ENCODE measurements around the gene CCDC194.

CCDC194 gene, protein sequence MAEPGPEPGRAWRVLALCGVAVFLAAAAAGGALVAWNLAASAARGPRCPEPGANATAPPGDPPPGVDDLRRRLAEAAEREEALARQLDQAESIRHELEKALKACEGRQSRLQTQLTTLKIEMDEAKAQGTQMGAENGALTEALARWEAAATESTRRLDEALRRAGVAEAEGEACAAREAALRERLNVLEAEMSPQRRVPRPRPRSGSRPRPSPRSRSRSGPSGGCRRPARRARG

DNA sequence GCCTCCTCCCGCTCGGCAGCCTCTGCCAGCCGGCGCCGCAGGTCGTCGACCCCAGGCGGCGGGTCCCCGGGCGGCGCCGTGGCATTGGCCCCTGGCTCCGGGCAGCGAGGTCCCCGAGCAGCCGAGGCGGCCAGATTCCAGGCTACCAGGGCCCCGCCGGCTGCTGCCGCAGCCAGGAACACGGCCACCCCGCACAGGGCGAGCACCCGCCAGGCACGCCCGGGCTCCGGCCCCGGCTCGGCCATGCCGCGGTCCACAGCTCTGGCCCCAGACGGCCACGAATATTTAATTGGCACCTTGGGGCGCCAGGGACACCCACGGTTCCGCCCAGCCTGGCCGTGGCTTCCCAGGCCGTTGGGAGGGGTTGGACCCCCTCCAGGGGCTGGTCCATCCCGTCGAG is at the start of gene CCDC194:
CCDC194 (minus strand) TSS at position 283 of the 400 bp plus-strand sequence; CDS start at position 245, 38 bp downstream.
- no peak for DNase-seq

DNA sequence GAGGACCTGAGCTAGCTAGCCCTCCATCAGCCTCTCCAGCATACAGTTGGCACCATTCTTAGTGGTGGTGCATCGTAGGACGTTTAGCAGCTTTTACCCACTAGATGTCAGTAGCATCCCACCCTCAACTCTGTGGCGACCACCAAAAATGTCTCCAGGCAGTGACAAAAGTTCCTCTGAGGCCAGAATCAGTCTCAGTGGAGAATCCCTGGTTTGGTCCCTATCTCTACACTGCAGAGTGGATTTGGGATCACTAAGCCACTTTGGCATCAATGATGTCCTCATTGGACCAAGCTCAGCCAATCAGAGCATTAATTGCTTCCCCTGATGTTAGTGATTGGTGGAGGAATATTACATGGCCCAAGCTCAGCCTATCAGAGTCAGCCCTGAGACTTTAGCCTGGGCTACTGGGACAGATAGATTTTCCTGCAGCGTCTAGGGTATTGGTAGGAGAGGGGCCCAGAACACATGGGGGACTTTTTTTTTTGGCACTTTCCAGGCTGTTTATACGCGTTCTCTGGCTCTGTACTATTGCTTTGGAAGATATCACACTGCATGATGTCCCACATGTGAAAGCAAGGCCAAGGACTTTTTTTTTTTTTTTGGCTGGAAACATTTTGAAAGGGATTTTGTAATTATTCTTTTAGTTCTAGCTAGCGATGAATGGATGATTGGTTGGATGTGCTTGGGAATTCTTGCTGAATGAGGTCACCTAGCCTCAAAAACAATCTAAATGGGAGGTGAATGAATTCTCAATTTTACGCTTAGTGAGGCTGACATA is 47.4 kb upstream of the CCDC194 start:
- no peak for DNase-seq

DNA sequence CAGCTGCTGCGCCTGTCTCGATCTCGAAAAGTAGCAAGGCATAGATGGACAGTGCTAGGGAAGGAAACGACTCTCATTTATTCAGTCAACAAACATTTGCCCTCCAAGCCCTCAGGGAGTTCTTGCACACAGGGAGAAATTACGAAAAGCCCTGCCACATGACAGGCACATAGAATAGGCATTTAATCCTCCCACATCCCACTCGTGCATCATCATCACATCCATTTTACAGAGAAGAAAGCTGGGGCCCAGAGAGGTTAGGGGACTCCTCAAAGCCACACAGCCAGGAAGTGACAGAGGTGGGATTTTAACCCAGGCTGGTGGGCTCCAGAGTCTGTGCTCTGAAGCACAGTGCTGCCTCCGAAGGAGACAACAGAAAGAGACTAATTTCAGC is 42.9 kb upstream of the CCDC194 start:
- no peak for DNase-seq

DNA sequence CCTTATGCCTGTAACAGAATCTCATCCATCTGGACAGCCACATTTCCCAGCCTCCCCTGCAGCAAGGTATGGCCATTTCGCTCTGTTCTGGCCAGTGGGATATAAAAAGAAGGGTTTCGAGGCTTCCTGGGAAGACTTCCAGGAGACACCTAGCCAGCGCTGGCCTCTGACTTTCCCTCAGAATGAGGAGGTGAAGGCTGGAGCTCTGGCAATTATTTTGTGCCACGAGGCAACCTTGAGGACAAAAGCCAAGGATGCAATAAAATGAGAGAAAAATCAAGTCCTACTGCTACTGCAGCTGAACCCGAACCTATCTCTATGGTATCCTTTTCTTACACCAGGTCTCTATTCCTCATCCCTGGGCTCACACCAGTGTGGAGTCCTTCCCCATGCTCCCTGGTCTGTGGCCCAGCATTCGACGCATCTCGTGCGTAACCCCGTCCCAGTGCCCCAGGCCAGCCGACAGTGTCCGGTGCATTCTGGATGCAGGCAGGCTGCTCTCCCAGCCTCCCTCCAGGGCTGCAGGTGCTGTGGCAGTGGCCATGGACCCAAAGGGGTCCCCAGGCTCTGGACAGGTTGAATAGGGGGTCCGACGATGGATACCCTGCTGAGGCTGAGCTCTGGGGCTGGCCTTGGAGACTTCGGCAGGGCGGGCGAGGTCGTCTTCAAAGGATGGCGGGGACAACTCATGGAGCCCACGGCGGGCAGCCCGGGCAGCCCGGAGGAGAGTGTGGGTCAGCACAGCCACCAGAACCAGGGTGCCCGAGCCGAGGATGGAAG is 42.3 kb upstream of the CCDC194 start:
- DNase-seq: no peak

DNA sequence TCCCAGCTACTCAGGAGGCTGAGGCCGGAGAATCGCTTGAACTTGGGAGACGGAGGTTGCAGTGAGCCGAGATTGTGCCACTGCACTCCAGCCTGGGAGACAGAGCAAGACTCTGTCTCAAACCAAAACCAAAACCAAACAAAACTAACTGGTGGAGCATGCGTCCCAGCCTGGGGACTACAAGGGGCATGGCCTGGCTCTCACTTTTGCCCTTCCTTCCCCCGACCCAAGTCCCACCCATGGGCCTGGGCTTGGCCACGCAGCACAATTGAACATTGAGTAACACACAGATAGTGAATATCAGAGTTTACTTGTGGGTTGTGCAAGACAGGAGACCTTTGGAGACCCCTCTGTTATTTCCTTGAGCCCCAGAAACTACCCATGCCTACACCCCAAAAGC is 41.2 kb upstream of the CCDC194 start:
- DNase-seq: no peak

DNA sequence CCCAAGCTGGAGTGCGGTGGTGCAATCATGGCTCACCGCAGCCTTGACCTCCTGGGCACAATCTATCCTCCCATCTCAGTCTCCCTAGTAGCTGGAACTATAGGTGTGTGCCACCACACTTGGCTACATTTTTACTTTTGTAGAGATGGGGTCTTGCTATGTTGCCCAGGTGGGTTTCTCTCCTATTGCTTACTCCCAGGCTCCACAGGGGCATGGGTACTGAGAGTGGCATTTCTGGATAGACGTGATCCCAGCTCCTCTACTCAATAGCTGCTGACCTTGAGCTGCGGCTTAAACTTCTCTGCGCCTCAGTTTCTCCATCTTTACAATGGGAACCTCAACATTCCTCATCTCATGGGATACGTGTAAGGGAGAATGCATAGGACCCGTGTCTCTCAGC is 37.4 kb upstream of the CCDC194 start:
- no peak for DNase-seq

DNA sequence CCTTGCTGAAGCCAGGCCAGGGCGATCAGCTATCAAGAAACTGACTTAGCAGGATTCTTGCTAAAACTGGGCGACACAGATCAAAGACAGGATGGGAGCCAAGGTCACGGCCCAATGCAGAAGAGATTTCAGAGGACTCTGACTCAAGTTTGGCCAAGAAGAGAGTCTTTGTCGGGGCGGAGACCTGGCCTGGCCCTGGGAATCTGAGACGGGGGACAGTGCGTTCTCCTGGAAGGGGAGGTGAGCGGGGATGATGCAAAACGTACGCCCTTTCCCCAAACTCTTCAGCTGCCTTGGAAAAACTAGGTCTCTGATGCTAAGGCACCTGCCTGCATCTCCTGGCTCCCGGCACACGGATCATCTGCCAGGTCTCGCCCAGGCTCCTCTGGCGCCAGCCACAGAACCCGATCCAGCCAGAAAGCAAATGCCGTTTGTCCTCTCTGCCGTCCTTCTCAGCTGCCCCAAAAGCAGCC is 35.7 kb upstream of the CCDC194 start:
- DNase-seq: no peak

DNA sequence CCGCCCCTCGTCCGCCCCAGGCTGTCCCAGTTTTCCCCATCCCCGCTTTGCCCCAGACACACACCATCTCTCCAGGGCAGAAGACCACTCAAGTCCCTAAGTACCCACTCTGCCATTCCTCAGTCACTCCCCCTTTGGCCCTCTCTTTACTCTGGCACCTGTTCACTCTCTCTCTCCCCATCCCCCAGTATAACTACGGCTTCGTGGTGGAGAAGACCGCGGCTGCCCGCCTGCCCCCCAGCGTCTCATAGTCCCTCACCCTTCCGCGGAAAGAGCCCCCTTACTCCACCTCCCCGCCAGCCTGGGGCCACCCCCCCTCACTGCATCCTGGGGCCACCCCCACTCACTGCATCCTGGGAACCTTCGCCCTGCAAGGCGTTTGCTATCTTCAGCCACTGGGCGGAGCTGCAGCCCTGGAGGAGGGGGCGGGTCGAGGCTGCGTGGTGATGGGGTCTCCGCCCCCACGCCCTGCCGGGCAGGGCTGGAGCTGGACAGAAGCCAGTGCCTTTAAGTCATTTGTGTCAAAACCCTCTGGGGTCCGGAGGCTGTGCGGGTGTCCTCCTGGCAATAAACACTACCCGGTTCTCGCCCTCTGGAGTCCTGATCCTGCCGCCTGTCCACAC is 30.9 kb upstream of the CCDC194 start:
- DNase-seq: no peak

DNA sequence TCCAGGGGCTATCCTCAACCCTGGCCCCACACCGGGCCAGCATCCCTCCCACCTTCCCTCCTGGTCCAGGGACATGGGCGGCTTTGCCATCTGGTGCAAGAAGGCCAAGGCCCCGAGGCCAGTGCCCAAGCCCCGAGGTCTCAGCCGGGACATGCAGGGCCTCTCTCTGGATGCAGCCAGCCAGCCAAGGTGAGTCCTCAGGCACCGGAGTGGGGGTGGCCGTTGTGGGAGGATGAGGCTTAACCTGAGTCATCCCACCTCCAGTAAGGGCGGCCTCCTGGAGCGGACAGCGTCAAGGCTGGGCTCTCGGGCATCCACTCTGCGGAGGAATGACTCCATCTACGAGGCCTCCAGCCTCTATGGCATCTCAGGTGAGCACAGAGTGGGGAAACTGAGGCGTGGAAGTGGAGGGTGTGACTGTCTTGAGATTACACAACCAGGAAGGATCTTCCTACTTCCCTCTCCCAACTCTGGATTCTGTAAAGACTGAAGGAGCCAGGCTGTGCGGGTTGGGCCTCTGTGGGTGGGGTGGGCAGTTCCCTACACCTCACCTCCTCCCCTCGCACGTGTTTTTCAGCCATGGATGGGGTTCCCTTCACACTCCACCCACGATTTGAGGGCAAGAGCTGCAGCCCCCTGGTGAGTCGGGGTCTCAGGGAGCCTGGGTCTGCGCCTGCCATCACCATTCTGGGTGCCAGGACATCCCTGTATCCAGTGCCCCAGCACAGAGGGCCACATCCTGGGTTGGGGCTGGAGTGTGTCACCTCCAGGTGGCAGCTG is 29.6 kb upstream of the CCDC194 start:
- DNase-seq: no peak

DNA sequence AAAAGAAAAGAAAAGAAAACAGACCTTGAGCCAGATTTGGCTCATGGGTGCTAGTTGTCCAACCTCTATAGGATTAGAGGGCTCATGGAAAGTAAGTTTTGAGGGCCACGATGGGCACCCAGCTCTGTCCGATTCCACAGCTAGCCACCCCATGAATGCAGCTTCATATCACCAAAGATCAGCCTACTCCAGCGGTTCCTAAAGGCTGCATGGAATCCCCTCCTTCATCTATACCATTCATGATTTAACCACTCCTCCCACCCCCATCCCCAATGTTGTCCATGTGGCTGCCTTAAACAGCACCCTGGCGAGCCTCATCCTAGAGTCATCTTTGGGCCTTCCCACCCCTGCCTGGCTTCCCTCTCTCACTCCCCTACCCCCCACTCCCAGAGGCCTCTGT is 27.9 kb upstream of the CCDC194 start:
- DNase-seq: no peak

DNA sequence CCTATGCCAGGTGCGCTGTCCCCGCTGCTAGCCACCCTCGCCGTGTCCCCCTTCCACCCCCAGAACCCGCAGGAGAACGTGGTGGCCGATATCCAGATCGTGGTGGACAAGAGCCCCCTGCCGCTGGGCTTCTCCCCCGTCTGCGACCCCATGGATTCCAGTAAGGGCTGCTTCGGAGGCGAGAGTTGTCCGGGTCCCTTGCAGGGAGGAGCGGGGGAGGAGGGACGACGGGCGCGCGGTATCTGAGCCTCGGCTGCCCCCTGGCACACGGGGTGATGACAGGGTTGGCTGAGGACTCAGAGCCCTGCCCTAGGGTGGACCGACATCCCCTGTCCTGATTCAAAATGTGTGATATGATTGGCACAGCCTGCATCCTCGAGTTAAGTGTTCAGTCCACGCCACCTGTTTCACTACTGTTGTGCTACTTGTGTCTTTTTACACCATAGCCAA is 26.5 kb upstream of the CCDC194 start:
- no peak for DNase-seq

DNA sequence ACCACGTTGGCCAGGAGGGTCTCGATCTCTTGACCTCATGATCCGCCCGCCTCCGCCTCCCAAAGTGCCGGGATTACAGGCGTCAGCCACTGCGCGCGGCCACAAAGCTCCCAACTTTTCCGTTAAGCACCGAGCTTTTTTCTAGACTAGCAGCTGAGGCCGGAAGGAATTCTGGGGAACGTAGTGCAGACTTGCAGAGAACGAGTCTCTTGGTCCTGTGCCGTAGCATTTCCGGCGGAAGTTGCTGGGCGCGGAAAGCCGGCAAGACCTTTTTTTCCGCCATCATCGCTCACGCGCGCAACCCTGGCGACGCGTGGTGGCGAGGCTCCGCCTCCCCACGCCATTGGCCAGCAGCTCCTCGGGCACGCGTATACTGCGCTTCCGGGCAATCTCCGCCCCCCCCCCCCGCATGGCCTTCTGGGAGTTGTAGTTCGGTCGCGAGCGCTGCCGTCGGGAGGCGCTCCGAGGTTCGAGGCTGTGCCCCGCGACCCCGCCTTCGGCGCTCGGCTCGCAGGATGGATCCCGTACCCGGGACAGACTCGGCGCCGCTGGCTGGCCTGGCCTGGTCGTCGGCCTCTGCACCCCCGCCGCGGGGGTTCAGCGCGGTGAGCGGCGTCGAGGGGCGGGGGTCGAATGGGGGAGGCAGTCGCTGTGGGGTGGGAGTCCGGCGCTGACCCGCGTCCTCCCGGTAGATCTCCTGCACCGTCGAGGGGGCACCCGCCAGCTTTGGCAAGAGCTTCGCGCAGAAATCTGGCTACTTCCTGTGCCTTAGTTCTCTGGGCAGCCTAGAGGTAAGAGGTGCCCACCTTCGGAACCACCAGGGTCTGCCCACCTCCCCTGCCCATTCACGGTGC is 25.9 kb upstream of the CCDC194 start, which contains the start of gene MVB12A:
MVB12A (plus strand) TSS at position 427 of the 854 bp plus-strand sequence; CDS start at position 516, 89 bp downstream.
- peak; percentile 98 for DNase-seq

DNA sequence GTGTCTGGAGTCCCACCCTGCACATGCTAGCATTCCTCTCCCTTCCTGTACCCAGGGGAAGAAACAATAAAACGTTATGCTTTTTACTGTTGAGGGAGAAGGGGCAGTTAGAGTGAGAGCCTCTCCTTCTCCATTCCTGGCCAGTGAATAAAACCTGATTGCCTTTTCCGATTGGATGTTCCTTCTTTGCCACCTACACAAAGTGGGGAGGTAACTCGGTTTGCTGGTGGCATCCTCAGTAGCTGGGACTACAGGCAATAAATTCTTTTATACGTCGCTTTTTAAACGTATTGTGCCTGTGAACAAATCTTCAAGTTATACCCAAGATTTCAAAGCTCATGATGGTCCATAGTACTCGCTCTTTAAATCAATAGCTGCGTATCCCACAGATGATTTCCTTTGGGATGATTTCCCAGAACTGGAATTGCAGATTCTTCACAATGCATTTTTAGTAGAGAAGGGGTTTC is 25.2 kb upstream of the CCDC194 start:
- DNase-seq: no peak

DNA sequence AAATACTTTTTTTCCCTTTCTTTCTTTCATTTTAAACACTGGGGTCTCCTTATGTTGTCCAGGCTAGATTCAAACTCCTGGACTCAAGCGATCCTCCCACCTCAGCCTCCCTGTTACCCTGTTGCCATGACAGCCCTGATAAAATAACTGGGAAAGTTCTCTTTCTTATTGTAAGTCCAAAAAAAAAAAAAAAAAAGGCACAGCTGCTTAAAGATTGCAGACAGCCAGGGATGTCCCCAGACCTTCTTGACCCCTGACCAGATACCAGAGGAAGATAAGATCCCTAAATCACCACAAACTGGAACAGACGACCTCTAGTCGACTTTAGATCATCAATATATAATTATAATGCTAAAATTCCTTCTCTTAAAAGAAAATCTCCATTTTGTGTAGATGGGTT is 24.7 kb upstream of the CCDC194 start:
- no peak for DNase-seq

DNA sequence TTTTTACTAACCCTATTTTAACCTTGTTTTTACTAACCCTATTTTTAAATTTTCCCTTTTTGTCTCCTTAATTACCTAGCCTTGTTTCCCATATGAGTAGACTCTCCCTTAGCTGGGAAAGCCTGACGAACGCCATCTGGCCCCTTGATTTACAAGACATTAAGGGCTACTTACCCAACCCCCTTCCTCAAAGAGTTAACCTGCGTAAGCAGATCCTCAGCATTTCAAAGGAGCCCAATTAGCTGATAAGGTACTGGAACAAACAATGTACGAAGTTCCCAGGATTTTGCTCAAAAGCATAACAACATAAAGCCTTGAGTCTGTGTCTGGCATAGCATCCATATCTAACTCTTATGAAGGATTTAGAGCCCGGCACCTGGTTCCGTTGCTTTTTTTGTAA is 21.1 kb upstream of the CCDC194 start:
- no peak for DNase-seq

DNA sequence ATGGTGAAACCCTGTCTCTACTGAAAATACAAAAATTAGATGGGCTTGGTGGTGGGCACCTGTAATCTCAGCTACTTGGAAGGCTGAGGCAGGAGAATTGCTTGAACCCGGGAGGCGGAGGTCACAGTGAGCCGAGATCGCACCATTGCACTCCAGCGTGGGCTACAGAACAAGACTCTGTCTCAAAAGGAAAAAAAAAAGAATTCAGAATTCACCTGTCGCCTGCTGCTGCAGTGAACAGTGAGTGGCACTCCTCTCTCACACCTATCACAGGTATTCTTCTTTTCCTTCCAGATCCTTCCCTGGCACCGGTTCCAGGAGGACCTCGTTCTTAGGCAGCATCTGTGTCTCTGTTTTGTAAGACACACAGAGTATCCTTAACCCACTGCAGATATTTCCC is 20.1 kb upstream of the CCDC194 start:
- no peak for DNase-seq

DNA sequence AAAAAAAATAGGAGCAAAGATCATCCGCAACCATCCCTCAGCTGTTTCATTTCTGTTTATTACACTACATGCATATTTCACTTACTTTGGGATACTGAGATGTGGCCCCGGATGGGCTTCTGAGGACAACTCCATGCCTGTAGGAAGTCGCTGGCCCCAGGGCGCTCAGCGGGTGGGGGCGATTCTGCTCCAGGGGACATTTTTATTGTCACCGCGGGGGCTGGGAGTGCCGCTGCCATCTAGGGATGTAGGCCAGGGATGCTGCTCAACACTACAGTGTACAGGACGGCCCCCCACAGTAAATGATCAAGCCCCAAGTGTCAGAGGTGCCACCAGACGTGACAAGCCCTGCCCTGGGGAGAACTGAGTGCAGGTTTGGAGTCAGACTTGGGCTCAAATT is 17.8 kb upstream of the CCDC194 start:
- DNase-seq: no peak

DNA sequence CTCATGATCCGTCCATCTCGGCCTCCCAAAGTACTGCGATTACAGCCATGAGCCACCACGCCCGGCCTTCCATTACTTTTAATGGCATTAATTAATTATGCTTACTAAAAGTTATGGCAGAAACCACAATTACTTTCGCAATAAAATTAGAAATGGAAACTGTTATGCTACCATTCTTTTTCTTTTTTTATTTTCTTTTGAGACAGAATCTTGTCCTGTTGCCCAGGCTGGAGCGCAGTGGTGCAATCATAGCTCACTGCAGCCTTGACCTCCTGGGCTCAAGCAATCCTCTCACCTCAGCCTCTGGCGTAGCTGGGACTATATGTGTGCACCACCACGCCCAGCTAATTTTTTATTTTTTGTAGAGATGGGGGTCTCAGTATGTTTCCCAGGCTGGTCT is 16.0 kb upstream of the CCDC194 start:
- no peak for DNase-seq

DNA sequence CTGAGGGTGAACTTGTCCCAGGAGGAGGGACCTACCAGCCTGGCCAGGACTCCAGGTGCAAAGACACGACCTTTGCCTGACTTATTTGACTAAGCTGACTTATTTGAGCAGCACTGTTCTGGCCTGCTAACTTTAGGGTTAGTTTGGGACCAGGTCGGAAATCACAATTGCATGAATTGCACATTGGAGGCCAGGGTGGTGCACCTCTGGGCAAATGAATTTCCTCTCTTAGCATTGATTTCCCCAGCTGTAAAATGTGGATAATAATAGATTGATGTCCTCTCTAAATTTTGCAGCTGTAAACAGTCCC is 12.8 kb upstream of the CCDC194 start:
- no peak for DNase-seq

DNA sequence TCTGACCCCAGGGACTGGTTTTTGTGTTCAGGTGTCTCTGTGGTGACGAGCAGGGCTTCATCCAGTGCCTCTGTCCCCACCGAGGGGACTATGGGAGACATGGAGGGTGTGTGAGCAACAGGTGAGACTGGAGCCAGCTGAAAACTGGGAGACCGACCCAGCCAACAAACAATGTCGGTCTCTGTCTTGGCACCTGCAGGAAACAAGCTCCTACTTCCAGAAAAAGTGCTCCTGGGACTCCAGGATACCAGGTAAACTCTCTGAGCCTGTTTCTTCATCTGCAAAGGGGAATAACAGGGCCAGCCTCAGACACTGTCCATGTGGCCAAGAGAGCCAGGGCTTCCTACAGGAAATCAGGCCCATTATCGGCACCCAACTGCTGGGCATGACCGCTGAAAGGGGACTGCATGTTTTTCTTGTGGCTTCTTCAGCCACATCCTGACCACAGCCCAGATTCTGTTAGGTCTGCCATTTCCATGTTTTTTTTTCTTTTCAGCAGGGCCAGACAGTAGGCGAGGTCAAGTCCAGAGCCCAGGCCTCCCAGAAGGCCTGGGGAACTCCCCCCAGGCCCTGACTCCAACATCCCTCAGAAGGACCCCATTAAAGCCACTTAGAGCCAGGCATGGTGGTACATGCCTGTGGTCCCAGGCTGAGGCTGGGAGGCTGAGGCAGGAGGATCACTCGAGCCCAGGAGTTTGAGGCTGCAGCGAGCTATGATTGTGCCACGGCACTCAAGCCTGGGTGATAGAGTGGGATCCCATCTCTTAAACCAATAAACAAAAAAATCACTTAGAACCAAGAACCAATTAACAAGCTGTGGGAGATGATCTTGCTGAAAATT is 12.3 kb upstream of the CCDC194 start:
- DNase-seq: no peak
